GM23338 (cell line): ENCODE data around the gene ADGRD1. TPM values are rescaled to one million over a fixed set of nuclear protein-coding genes. Genes with fewer than 3 reads are reported as not detected.

Source experiments
- ATAC-seq: fragments of 200-7000 bp; cut with Tn5 transposase; 3 replicates; pipeline ENCODE4 v1.9.1; 2020
- DNase-seq: peaks from one replicate; pipeline ENCODE4 v3.0.0-alpha.2; 2015; ENCODE audit warnings: low spot score
- H2AFZ ChIP-seq: fragments of 200-600 bp; sonication (generic); 2 replicates; pipeline ENCODE4 v1.8.0; 2016; ENCODE audit warnings: antibody characterized with exemption, mild to moderate bottlenecking, moderate library complexity
- H3F3A ChIP-seq: fragments of 200-600 bp; sonication (generic); replicated peaks from 2 replicates; pipeline ENCODE4 v1.8.0; 2017; ENCODE audit warnings: antibody characterized with exemption, mixed run types, low read depth
- H3K27ac ChIP-seq: fragments of 200-600 bp; sonication (generic); 2 replicates; pipeline ENCODE4 v1.6.1; 2016; ENCODE audit warnings: low read depth
- H3K27me3 ChIP-seq: fragments of 200-600 bp; sonication (generic); 2 replicates; pipeline ENCODE4 v1.8.0; 2016; ENCODE audit warnings: mild to moderate bottlenecking, mixed run types, moderate library complexity; ENCODE audit not compliant: insufficient read depth
- H3K36me3 ChIP-seq: fragments of 200-600 bp; sonication (generic); 2 replicates; pipeline ENCODE4 v1.8.0; 2016; ENCODE audit warnings: mild to moderate bottlenecking; ENCODE audit not compliant: insufficient read depth
- H3K4me1 ChIP-seq: fragments of 200-600 bp; sonication (generic); 2 replicates; pipeline ENCODE4 v1.8.0; 2016; ENCODE audit warnings: mild to moderate bottlenecking, moderate library complexity; ENCODE audit not compliant: insufficient read depth
- H3K4me2 ChIP-seq: fragments of 200-600 bp; sonication (generic); 2 replicates; pipeline ENCODE4 v1.7.1; 2017; ENCODE audit warnings: mixed run types
- H3K4me3 ChIP-seq: fragments of 200-600 bp; sonication (generic); 2 replicates; pipeline ENCODE4 v1.6.1; 2016; ENCODE audit warnings: mixed run types
- H3K79me2 ChIP-seq: fragments of 200-600 bp; sonication (generic); replicated peaks from 2 replicates; pipeline ENCODE4 v1.8.0; 2017; ENCODE audit warnings: mild to moderate bottlenecking; ENCODE audit not compliant: insufficient read depth
- H3K9me2 ChIP-seq: fragments of 200-600 bp; sonication (generic); 2 replicates; pipeline ENCODE4 v1.8.0; 2017; ENCODE audit not compliant: insufficient read depth
- H4K20me1 ChIP-seq: fragments of 200-600 bp; sonication (generic); replicated peaks from 2 replicates; pipeline ENCODE4 v1.8.0; 2017; ENCODE audit warnings: mild to moderate bottlenecking; ENCODE audit not compliant: insufficient read depth
- H3K27ac Mint-ChIP-seq: 2 replicates; pipeline ENCODE4 v1.8.0; 2020; ENCODE audit warnings: inconsistent platforms, mild to moderate bottlenecking, moderate library complexity, mixed read lengths
- H3K27me3 Mint-ChIP-seq: 3 replicates; pipeline ENCODE4 v1.8.0; 2022; ENCODE audit warnings: low read depth, mild to moderate bottlenecking, moderate library complexity, mixed read lengths, inconsistent platforms; ENCODE audit not compliant: insufficient read depth, poor library complexity
- H3K36me3 Mint-ChIP-seq: 3 replicates; pipeline ENCODE4 v1.8.0; 2021; ENCODE audit warnings: low read depth, mild to moderate bottlenecking, inconsistent platforms, moderate library complexity, mixed read lengths
- H3K4me1 Mint-ChIP-seq: 3 replicates; pipeline ENCODE4 v1.8.0; 2020; ENCODE audit warnings: mild to moderate bottlenecking, inconsistent platforms, mixed read lengths
- H3K4me3 Mint-ChIP-seq: 3 replicates; pipeline ENCODE4 v1.8.0; 2021; ENCODE audit warnings: moderate library complexity, mild to moderate bottlenecking, inconsistent platforms, mixed read lengths
- H3K9me3 Mint-ChIP-seq: 3 replicates; pipeline ENCODE4 v1.8.0; 2020; ENCODE audit warnings: moderate library complexity, mild to moderate bottlenecking, inconsistent platforms, mixed read lengths
- EZH2 ChIP-seq: fragments of 200-600 bp; sonication (generic); IDR thresholded peaks from one replicate; pipeline ENCODE4 v1.8.0; 2017; ENCODE audit warnings: antibody characterized with exemption, mild to moderate bottlenecking, low read depth; ENCODE audit not compliant: unreplicated experiment
- EZH2phosphoT487 ChIP-seq: fragments of 200-600 bp; sonication (generic); IDR thresholded peaks from one replicate; pipeline ENCODE4 v1.8.1; 2018; ENCODE audit warnings: antibody characterized with exemption; ENCODE audit not compliant: unreplicated experiment
- JUNB ChIP-seq: IDR thresholded peaks from one replicate; pipeline ENCODE4 v1.6.1; 2016; ENCODE audit warnings: antibody characterized with exemption; ENCODE audit not compliant: unreplicated experiment
- NANOG ChIP-seq: IDR thresholded peaks from 2 replicates; pipeline ENCODE4 v1.6.1; 2016; ENCODE audit warnings: antibody characterized with exemption, borderline replicate concordance
- STAT1 ChIP-seq: IDR thresholded peaks from one replicate; pipeline ENCODE4 v1.6.1; 2016; ENCODE audit warnings: antibody characterized with exemption; ENCODE audit not compliant: unreplicated experiment
- ZNF331 ChIP-seq: fragments of 250-450 bp; sonication (Bioruptor Pico); IDR thresholded peaks from 2 replicates; pipeline ENCODE4 v1.5.0; 2020; ENCODE audit warnings: low read depth, mild to moderate bottlenecking, moderate library complexity
- polyA plus RNA-seq: library from polyadenylated mRNA; unstranded; fragments of >200 nt; fragmentation: Nextera tagmentation; extraction: Ambion mirVana; gene quantifications from 2 replicates; pipeline ENCODE4 v1.2.1, GENCODE V29; 2016
- total RNA-seq: library from RNA; depleted of rRNA; stranded (reverse); fragments of >200 nt; shearing (Covaris generic); gene quantifications from 2 replicates; pipeline ENCODE4 v1.2.3, GENCODE V29; 2014
- TF ChIP-seq, protein P1 (sequence below), 2 experiments: fragments of 200-600 bp in 1 of 2; sonication (generic) in 1 of 2; conservative IDR thresholded peaks; 2 replicates each; pipeline versions ENCODE4 v1.5.1 to v1.6.1; 2016 to 2017; ENCODE audit warnings: antibody characterized with exemption in 2 of 2, low read depth in 2 of 2, mild to moderate bottlenecking in 2 of 2, moderate library complexity in 1 of 2
- TF ChIP-seq, protein P2 (sequence below): fragments of 250-450 bp; sonication (Bioruptor Pico); IDR thresholded peaks from 2 replicates; pipeline ENCODE4 v1.5.0; 2020; ENCODE audit warnings: mild to moderate bottlenecking, moderate library complexity
- TF ChIP-seq, protein P3 (sequence below): IDR thresholded peaks from 2 replicates; pipeline ENCODE4 v1.6.1; 2016; ENCODE audit warnings: antibody characterized with exemption

The ADGRD1 gene
- total and polyA plus RNA-seq, 2 experiments from 2014 or later: 1.4 TPM; not detected in 1

DNA sequence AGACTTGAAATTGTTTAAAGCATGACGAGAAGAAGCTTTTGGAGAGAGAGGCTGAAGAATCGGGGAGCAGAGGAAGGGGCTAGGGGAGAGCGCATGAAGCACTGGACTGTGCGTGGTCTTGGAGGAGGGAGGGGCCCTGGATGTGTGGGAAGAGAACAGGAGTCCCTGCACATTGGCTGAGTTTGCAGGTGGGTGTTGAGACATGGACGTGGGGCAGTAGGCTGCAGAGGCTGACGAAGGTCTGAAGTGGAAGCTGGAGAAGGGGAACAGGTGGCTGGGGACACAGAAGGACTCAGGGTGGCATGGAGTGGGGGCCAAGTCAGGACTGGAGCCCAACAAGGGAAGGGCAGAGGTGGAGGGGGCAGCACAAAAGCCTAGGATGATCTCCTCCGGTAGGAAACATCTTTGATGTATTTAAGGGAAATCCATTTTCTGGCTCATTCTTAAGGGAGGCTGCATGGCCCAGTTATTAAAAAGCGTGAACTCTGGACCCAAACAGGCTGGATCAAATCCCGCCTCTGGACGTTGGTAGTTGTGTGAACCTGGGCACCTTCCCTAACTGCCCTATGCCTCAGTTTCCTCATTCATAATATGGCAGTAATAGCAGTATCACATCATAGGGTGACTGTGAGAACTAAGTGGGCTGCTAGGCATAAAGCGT lies 29.0 kb downstream of the ADGRD1 start:
- H3K36me3 Mint-ChIP-seq: no peaks in the 10 kb centered on the region
- Histone ChIP-seq H3K4me1 (no peaks in the 10 kb centered on the region), H3K27ac (no peak overlapping the region), H3K9me2 (no peaks in the 10 kb centered on the region), H3K27me3 (no peaks in the 10 kb centered on the region), H3K36me3 (no peaks in the 10 kb centered on the region), H3K4me3 (no peak overlapping the region), H3F3A (no peaks in the 10 kb centered on the region), H4K20me1 (no peaks in the 10 kb centered on the region), H3K4me2 (no peak overlapping the region), H3K79me2 (no peaks in the 10 kb centered on the region), H2AFZ (no peak overlapping the region)
- DNase-seq (no peak), ATAC-seq (no peak)
- H3K9me3 Mint-ChIP-seq: no peaks in the 10 kb centered on the region
- H3K27ac Mint-ChIP-seq: no peak overlapping the region
- peaks cover 6% of the 10 kb centered on the region; the same call in 2 of the 3 replicates for H3K4me1 Mint-ChIP-seq
- no peak overlapping the region for H3K4me3 Mint-ChIP-seq
- TF ChIP-seq, protein P1, sequence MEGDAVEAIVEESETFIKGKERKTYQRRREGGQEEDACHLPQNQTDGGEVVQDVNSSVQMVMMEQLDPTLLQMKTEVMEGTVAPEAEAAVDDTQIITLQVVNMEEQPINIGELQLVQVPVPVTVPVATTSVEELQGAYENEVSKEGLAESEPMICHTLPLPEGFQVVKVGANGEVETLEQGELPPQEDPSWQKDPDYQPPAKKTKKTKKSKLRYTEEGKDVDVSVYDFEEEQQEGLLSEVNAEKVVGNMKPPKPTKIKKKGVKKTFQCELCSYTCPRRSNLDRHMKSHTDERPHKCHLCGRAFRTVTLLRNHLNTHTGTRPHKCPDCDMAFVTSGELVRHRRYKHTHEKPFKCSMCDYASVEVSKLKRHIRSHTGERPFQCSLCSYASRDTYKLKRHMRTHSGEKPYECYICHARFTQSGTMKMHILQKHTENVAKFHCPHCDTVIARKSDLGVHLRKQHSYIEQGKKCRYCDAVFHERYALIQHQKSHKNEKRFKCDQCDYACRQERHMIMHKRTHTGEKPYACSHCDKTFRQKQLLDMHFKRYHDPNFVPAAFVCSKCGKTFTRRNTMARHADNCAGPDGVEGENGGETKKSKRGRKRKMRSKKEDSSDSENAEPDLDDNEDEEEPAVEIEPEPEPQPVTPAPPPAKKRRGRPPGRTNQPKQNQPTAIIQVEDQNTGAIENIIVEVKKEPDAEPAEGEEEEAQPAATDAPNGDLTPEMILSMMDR (conservative IDR thresholded peaks at IDR 0.05; ENCODE audit: low read depth in 2 of 2): no peak
- TF ChIP-seq STAT1 (no peak), JUNB (no peak), EZH2 (no peak), NANOG (no peak), ZNF331 (no peak), EZH2phosphoT487 (no peak)
- TF ChIP-seq, protein P2, sequence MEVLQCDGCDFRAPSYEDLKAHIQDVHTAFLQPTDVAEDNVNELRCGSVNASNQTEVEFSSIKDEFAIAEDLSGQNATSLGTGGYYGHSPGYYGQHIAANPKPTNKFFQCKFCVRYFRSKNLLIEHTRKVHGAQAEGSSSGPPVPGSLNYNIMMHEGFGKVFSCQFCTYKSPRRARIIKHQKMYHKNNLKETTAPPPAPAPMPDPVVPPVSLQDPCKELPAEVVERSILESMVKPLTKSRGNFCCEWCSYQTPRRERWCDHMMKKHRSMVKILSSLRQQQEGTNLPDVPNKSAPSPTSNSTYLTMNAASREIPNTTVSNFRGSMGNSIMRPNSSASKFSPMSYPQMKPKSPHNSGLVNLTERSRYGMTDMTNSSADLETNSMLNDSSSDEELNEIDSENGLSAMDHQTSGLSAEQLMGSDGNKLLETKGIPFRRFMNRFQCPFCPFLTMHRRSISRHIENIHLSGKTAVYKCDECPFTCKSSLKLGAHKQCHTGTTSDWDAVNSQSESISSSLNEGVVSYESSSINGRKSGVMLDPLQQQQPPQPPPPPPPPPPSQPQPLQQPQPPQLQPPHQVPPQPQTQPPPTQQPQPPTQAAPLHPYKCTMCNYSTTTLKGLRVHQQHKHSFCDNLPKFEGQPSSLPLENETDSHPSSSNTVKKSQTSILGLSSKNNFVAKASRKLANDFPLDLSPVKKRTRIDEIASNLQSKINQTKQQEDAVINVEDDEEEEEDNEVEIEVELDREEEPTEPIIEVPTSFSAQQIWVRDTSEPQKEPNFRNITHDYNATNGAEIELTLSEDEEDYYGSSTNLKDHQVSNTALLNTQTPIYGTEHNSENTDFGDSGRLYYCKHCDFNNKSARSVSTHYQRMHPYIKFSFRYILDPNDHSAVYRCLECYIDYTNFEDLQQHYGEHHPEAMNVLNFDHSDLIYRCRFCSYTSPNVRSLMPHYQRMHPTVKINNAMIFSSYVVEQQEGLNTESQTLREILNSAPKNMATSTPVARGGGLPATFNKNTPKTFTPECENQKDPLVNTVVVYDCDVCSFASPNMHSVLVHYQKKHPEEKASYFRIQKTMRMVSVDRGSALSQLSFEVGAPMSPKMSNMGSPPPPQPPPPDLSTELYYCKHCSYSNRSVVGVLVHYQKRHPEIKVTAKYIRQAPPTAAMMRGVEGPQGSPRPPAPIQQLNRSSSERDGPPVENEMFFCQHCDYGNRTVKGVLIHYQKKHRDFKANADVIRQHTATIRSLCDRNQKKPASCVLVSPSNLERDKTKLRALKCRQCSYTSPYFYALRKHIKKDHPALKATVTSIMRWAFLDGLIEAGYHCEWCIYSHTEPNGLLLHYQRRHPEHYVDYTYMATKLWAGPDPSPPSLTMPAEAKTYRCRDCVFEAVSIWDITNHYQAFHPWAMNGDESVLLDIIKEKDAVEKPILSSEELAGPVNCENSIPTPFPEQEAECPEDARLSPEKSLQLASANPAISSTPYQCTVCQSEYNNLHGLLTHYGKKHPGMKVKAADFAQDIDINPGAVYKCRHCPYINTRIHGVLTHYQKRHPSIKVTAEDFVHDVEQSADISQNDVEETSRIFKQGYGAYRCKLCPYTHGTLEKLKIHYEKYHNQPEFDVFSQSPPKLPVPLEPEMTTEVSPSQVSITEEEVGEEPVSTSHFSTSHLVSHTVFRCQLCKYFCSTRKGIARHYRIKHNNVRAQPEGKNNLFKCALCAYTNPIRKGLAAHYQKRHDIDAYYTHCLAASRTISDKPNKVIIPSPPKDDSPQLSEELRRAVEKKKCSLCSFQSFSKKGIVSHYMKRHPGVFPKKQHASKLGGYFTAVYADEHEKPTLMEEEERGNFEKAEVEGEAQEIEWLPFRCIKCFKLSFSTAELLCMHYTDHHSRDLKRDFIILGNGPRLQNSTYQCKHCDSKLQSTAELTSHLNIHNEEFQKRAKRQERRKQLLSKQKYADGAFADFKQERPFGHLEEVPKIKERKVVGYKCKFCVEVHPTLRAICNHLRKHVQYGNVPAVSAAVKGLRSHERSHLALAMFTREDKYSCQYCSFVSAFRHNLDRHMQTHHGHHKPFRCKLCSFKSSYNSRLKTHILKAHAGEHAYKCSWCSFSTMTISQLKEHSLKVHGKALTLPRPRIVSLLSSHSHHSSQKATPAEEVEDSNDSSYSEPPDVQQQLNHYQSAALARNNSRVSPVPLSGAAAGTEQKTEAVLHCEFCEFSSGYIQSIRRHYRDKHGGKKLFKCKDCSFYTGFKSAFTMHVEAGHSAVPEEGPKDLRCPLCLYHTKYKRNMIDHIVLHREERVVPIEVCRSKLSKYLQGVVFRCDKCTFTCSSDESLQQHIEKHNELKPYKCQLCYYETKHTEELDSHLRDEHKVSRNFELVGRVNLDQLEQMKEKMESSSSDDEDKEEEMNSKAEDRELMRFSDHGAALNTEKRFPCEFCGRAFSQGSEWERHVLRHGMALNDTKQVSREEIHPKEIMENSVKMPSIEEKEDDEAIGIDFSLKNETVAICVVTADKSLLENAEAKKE (CRISPR knock-in tag): no peak
- TF ChIP-seq, protein P3, sequence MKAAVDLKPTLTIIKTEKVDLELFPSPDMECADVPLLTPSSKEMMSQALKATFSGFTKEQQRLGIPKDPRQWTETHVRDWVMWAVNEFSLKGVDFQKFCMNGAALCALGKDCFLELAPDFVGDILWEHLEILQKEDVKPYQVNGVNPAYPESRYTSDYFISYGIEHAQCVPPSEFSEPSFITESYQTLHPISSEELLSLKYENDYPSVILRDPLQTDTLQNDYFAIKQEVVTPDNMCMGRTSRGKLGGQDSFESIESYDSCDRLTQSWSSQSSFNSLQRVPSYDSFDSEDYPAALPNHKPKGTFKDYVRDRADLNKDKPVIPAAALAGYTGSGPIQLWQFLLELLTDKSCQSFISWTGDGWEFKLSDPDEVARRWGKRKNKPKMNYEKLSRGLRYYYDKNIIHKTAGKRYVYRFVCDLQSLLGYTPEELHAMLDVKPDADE: no peak
- peaks cover 5% of the 10 kb centered on the region for H3K27me3 Mint-ChIP-seq
